Uterus (tissue), 2 donors: ENCODE measurements around the gene KDM4F.

Experiments used
- CTCF ChIP-seq, 4 experiments: fragments of 200-600 bp in 2 of 4; fragments of 450-650 bp in 2 of 4; sonication (generic) in 2 of 4; IDR thresholded peaks; one replicate each; pipeline ENCODE4 v1.5.1; 2016 to 2019; ENCODE audit warnings: antibody characterized with exemption in 4 of 4, mild to moderate bottlenecking in 2 of 4, moderate library complexity in 1 of 4
- POLR2A ChIP-seq, 2 donors: fragments of 450-650 bp; IDR thresholded peaks; one replicate each; pipeline ENCODE4 v1.6.1; 2016; ENCODE audit warnings: antibody characterized with exemption in 2 of 2, mild to moderate bottlenecking in 1 of 2, moderate library complexity in 1 of 2

DNA sequence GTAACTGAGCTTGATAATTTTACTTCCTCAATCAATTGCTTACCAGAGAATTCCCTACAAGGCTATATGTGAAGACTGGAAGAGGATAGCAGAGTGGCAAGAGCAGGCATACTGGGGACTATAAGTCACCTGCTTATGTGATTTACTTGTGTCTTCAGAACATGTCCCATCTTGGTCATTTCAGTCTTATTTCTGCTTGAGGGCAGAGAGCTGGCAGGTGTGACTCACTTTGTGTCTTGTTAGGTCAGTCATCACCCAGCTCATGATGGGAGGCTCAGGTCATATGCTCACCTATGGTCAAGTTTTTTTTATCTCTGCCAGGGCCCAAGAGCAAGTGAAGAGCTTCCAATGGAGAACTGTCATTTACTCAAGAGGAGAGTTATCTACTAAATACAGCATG is 23.7 kb downstream of the KDM4F start:
- TF ChIP-seq CTCF (IDR thresholded peaks at IDR 0.05), result no peak
- TF ChIP-seq POLR2A (IDR thresholded peaks at IDR 0.05), result no peak
